GM12878 (cell line): ENCODE data around the gene GIMAP2. TPM values are rescaled to one million over a fixed set of nuclear protein-coding genes. Genes with fewer than 3 reads are reported as not detected.
A peak's percentile ranks its signal among the peaks of the same experiment; 100 is the strongest.

Experiments used
- ATAC-seq: fragments of 200-7000 bp; cut with Tn5 transposase; 3 replicates; pipeline ENCODE4 v1.9.1; 2020; ENCODE audit warnings: mild to moderate bottlenecking, moderate library complexity
- BruUV-seq: library from RNA; stranded (reverse); fragments of 400-500 nt; replicated peaks from 2 replicates; lab custom pipeline; 2021; lab: Mats Ljungman, UMichigan
- CTCF ChIA-PET: fragments of 300-600 bp; sonication (Branson Sonifier 250); formaldehyde crosslinking; extraction: SDS; loops from one replicate; lab custom pipeline; 2021; ENCODE audit warnings: inconsistent platforms; lab: Yijun Ruan, JAX
- POLR2A ChIA-PET: fragments of 350-600 bp; formaldehyde crosslinking; extraction: SDS; loops from one replicate; lab custom pipeline; 2021; ENCODE audit warnings: inconsistent platforms; lab: Charles Lee
- RAD21 ChIA-PET: fragments of 300-600 bp; sonication (Branson Sonifier 250); formaldehyde crosslinking; loops from one replicate; lab custom pipeline; 2023; ENCODE audit warnings: antibody characterized with exemption; ENCODE audit not compliant: unreplicated experiment; lab: Charles Lee
- SMC1A ChIA-PET: fragments of 300-600 bp; sonication (Branson Sonifier 250); formaldehyde crosslinking; loops from one replicate; lab custom pipeline; 2023; ENCODE audit not compliant: unreplicated experiment, uncharacterized antibody; lab: Charles Lee
- DNase-seq: peaks from one replicate; pipeline ENCODE4 v3.0.0-alpha.2; 2011; ENCODE audit warnings: low read depth, low spot score
- FAIRE-seq: peaks from 3 replicates; lab custom pipeline; 2011; peaks lifted over from hg19 to GRCh38; lab: Jason Lieb, UNC
- H2AFZ ChIP-seq: 2 replicates; pipeline ENCODE4 v1.6.0; 2011; ENCODE audit warnings: low read depth, low read length, control low read depth; ENCODE audit not compliant: control insufficient read depth
- H3K27ac ChIP-seq: 2 replicates; pipeline ENCODE4 v1.5.1; 2011; ENCODE audit warnings: control low read depth; ENCODE audit not compliant: control insufficient read depth, insufficient read depth
- H3K27me3 ChIP-seq, 2 experiments: replicated peaks in 1 of 2; 2 replicates each; pipeline versions ENCODE4 v1.6.0 to v1.6.1; 2011; ENCODE audit warnings: low read length in 1 of 2; ENCODE audit not compliant: control insufficient read depth in 2 of 2, insufficient read depth in 2 of 2
- H3K36me3 ChIP-seq, 2 experiments: 2 replicates each; pipeline ENCODE4 v1.5.1; 2011; ENCODE audit warnings: low read length in 1 of 2; ENCODE audit not compliant: control insufficient read depth in 2 of 2, insufficient read depth in 2 of 2
- H3K4me1 ChIP-seq: 2 replicates; pipeline ENCODE4 v1.6.1; 2011; ENCODE audit warnings: mild to moderate bottlenecking, low read length, moderate library complexity, mixed read lengths; ENCODE audit not compliant: control insufficient read depth, insufficient read depth
- H3K4me2 ChIP-seq: 2 replicates; pipeline ENCODE4 v1.6.0; 2011; ENCODE audit warnings: control low read depth; ENCODE audit not compliant: control insufficient read depth, insufficient read depth
- H3K4me3 ChIP-seq: fragments of 200-600 bp; sonication (generic); 2 replicates; pipeline ENCODE4 v1.5.1; 2016
- H3K79me2 ChIP-seq: 2 replicates; pipeline ENCODE4 v1.6.0; 2011; ENCODE audit warnings: low read length; ENCODE audit not compliant: control insufficient read depth, insufficient read depth
- H3K9ac ChIP-seq: 2 replicates; pipeline ENCODE4 v1.8.0; 2011; ENCODE audit warnings: low read length, control low read depth, mixed read lengths; ENCODE audit not compliant: control insufficient read depth, insufficient read depth
- H3K9me3 ChIP-seq: replicated peaks from 3 replicates; pipeline ENCODE4 v1.5.1; 2011; ENCODE audit warnings: mild to moderate bottlenecking, low read length; ENCODE audit not compliant: control insufficient read depth, insufficient read depth
- H4K20me1 ChIP-seq: 2 replicates; pipeline ENCODE4 v1.6.0; 2011; ENCODE audit not compliant: control insufficient read depth, insufficient read depth
- JUNB ChIP-seq: IDR thresholded peaks from 2 replicates; pipeline ENCODE4 v1.6.1; 2016; ENCODE audit warnings: antibody characterized with exemption, mild to moderate bottlenecking
- JUND ChIP-seq: IDR thresholded peaks from 2 replicates; pipeline ENCODE4 v1.6.1; 2012; ENCODE audit warnings: low read depth, mild to moderate bottlenecking, low read length, improper control_type of control experiment, moderate library complexity
- RAD21 ChIP-seq: IDR thresholded peaks from 2 replicates; pipeline ENCODE4 v1.6.1; 2011; ENCODE audit warnings: mild to moderate bottlenecking, low read depth, low read length, moderate library complexity; ENCODE audit not compliant: insufficient read depth
- SMC3 ChIP-seq: IDR thresholded peaks from 2 replicates; pipeline ENCODE4 v1.6.1; 2011; ENCODE audit warnings: low read length, improper control_type of control experiment, borderline replicate concordance
- SREBF1 ChIP-seq: IDR thresholded peaks from 2 replicates; pipeline ENCODE4 v1.6.1; 2012; ENCODE audit warnings: mild to moderate bottlenecking, low read length
- SUZ12 ChIP-seq: fragments of 200-600 bp; sonication (generic); IDR thresholded peaks from one replicate; pipeline ENCODE4 v1.6.1; 2018; ENCODE audit warnings: antibody characterized with exemption, mild to moderate bottlenecking; ENCODE audit not compliant: unreplicated experiment
- WGBS: methylation state at CpG from one replicate; pipeline ENCODE4 v1.1.6; 2016; ENCODE audit warnings: low lambda C conversion rate; ENCODE audit not compliant: insufficient replicate concordance, insufficient coverage; ENCODE audit errors: missing lambda C conversion rate; 5-methylcytosine and 5-hydroxymethylcytosine counted together
- in situ Hi-C: fragments of 300-500 bp; cut with MboI; formaldehyde crosslinking; loops from 9 replicates; pipeline ENCODE4 v1.14.3; 2018; ENCODE audit warnings: mixed read lengths
- intact Hi-C: fragments of 100-400 bp; cut with micrococcal nuclease; formaldehyde crosslinking; loops from one replicate; pipeline ENCODE4 v1.14.2; 2022; ENCODE audit not compliant: unreplicated experiment
- polyA plus RNA-seq, 11 experiments: library from polyadenylated mRNA; depleted of rRNA in 4 of 11; unstranded in 6 of 11; stranded (reverse) in 5 of 11; fragments of >200 nt; fragmentation: Nextera tagmentation in 4 of 11; fragmentation: Illumina TruSeq in 1 of 11; extraction: Ambion mirVana in 4 of 11; extraction: Trizol in 1 of 11; gene quantifications; 1 replicate in 1 of 11; 2 replicates in 10 of 11; pipeline versions ENCODE4 v1.2.1 to v1.2.3, GENCODE V29; 2011 to 2016; ENCODE audit warnings: inconsistent platforms in 2 of 11, missing spikeins in 2 of 11, low read depth in 1 of 11
- total RNA-seq, 4 experiments: library from RNA; depleted of rRNA in 3 of 4; stranded (reverse); fragments of >200 nt in 3 of 4; fragmentation: Illumina TruSeq in 1 of 4; extraction: Trizol in 1 of 4; gene quantifications; 2 replicates each; pipeline versions ENCODE4 v1.2.1 to v1.2.3, GENCODE V29; 2013 to 2021
- TF ChIP-seq, protein P1 (sequence below), 3 experiments: IDR thresholded peaks in 2 of 3; conservative IDR thresholded peaks in 1 of 3; 2 replicates each; pipeline ENCODE4 v1.5.1; 2011; ENCODE audit warnings: low read depth in 3 of 3, low read length in 3 of 3, mild to moderate bottlenecking in 3 of 3, control low read depth in 2 of 3, moderate library complexity in 2 of 3, inconsistent platforms in 1 of 3, mixed read lengths in 1 of 3; ENCODE audit not compliant: control insufficient read depth in 2 of 3, insufficient read depth in 1 of 3; ENCODE audit errors: extremely low read depth in 1 of 3

The GIMAP2 gene
- total and polyA plus RNA-seq, 10 of the 15 experiments (the other 5 are each of a cell fraction or from before 2014, with no cell fraction given), result 21.3 to 102 (median 31.8) TPM

DNA sequence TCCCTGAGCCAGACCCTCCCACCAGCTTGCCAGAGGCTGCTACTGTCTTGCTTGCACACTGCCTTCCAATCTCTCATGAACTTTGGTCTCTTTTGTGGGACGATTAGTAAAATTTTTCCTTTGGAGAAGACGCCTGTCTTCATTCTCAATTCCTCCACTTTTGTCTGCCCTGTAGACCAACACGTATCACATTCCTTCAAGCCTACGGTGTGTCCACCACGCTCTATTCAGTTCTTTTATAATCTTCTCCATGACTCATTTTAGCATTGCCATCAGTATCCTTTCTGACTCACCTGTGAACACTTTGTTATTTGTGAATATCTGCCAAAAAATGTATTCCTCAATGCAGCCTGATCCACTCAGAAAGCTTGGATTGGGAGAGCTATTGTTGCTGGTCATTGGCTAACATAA lies 53.1 kb downstream of the GIMAP2 start:
- H3K4me3 ChIP-seq, result peak overlapping the region; percentile 87
- peak; percentile 46 for TF ChIP-seq JUNB
- no peak for TF ChIP-seq JUND
- TF ChIP-seq SUZ12, result no peak
- TF ChIP-seq SREBF1, result no peak
- H3K9me3 ChIP-seq, result no peaks in the 10 kb centered on the region; the same call in 1 of the 3 replicates
- in situ Hi-C loops, result no loop called here
- RAD21 ChIA-PET, result interaction anchor here (1.3 kb wide), 1 partner anchor 44 kb away, joined by 4 read pairs; no protein-coding TSS in a partner anchor
- peaks cover 22% of the 10 kb centered on the region for H3K4me1 ChIP-seq
- peaks cover 0 to 9% of the 10 kb centered on the region in 2 experiments; a peak in 2 of 4 replicates for H3K36me3 ChIP-seq
- peak overlapping the region; percentile 69 for H3K4me2 ChIP-seq
- intact Hi-C loops, result loop anchor here (5.0 kb wide), 1 partner anchor 106 kb away; the partner anchor contains the start of gene GIMAP6
- DNase-seq, result no peak
- H3K79me2 ChIP-seq, result peaks cover 37% of the 10 kb centered on the region
- H3K27ac ChIP-seq, result peak overlapping the region; percentile 80
- CTCF ChIA-PET, result interaction anchor here (0.7 to 1.5 kb wide), 7 partner anchors 11 to 289 kb away, joined by 3 to 7 read pairs (median 3); no protein-coding TSS in a partner anchor
- peak overlapping the region; percentile 79 for H3K9ac ChIP-seq
- H4K20me1 ChIP-seq, result no peaks in the 10 kb centered on the region
- H2AFZ ChIP-seq, result peak overlapping the region; percentile 30
- ATAC-seq, result no peak
- POLR2A ChIA-PET, result interaction anchor here (1.1 kb wide), 1 partner anchor 292 kb away, joined by 3 read pairs; no protein-coding TSS in a partner anchor
- no TSS peak for BruUV-seq
- 28% methylated on average over 5 of the region's 5 CpGs for WGBS
- FAIRE-seq, result no peak
- SMC1A ChIA-PET, result interaction anchor here (0.7 to 1.4 kb wide), 4 partner anchors 15 to 289 kb away, joined by 3 to 5 read pairs (median 4); partner anchors contain the start of gene GIMAP1
- no peaks in the 10 kb centered on the region for H3K27me3 ChIP-seq

- BruUV-seq, result no TSS peak
- CTCF ChIA-PET, result interaction anchor here (0.7 to 1.5 kb wide), 6 partner anchors 11 to 290 kb away, joined by 3 to 7 read pairs (median 3); no protein-coding TSS in a partner anchor
- Histone ChIP-seq H2AFZ (no peak overlapping the region), H3K4me1 (peaks cover 17% of the 10 kb centered on the region), H3K4me2 (peak overlapping the region; percentile 69), H3K27ac (peak overlapping the region; percentile 80), H3K79me2 (peaks cover 37% of the 10 kb centered on the region), H3K4me3 (peak overlapping the region; percentile 87), H3K9ac (peak overlapping the region; percentile 79), H4K20me1 (no peaks in the 10 kb centered on the region), H3K36me3 (peaks cover 0 to 10% of the 10 kb centered on the region in 2 experiments; a peak in 2 of 4 replicates), H3K9me3 (no peaks in the 10 kb centered on the region; the same call in 2 of the 3 replicates), H3K27me3 (no peaks in the 10 kb centered on the region)
- RAD21 ChIA-PET, result interaction anchor here (1.3 kb wide), 1 partner anchor 43 kb away, joined by 4 read pairs; no protein-coding TSS in a partner anchor
- POLR2A ChIA-PET, result interaction anchor here (1.1 kb wide), 1 partner anchor 292 kb away, joined by 3 read pairs; no protein-coding TSS in a partner anchor
- in situ Hi-C loops (no loop called here), intact Hi-C loops (loop anchor here (5.0 kb wide), 1 partner anchor 107 kb away; the partner anchor contains the start of gene GIMAP6)
- ATAC-seq, result no peak
- no peak for TF ChIP-seq SREBF1
- TF ChIP-seq SMC3, result peak; percentile 24; the same call in 1 of the 2 replicates
- TF ChIP-seq, protein P1, sequence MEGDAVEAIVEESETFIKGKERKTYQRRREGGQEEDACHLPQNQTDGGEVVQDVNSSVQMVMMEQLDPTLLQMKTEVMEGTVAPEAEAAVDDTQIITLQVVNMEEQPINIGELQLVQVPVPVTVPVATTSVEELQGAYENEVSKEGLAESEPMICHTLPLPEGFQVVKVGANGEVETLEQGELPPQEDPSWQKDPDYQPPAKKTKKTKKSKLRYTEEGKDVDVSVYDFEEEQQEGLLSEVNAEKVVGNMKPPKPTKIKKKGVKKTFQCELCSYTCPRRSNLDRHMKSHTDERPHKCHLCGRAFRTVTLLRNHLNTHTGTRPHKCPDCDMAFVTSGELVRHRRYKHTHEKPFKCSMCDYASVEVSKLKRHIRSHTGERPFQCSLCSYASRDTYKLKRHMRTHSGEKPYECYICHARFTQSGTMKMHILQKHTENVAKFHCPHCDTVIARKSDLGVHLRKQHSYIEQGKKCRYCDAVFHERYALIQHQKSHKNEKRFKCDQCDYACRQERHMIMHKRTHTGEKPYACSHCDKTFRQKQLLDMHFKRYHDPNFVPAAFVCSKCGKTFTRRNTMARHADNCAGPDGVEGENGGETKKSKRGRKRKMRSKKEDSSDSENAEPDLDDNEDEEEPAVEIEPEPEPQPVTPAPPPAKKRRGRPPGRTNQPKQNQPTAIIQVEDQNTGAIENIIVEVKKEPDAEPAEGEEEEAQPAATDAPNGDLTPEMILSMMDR (IDR thresholded peaks at IDR 0.05 in 2 of 3, conservative IDR thresholded peaks at IDR 0.05 in 1 of 3; ENCODE audit: control insufficient read depth in 2 of 3, extremely low read depth in 1 of 3, insufficient read depth in 1 of 3, low read depth in 3 of 3, low read length in 3 of 3), result peak; percentile 21 to 31 (median 28); a peak in 4 of 6 replicates
- peak; percentile 48 for TF ChIP-seq RAD21
- no peak for FAIRE-seq
- DNase-seq, result no peak
- SMC1A ChIA-PET, result interaction anchor here (0.7 to 1.4 kb wide), 5 partner anchors 14 to 290 kb away, joined by 3 to 5 read pairs (median 3); partner anchors contain the start of gene GIMAP1
Observed at GRCh38 chr7:150739033-150739432, 53.5 kb downstream of the GIMAP2 start.
